Endodermal cell (in vitro differentiated cells): ENCODE data around the gene FAM174B. TPM values are rescaled to one million over a fixed set of nuclear protein-coding genes. Genes with fewer than 3 reads are reported as not detected.

Experiments
- DNase-seq: peaks from one replicate; pipeline ENCODE4 v3.0.0-alpha.2; 2017
- H3K27ac ChIP-seq: 2 replicates; pipeline ENCODE4 v1.5.1; 2013; ENCODE audit warnings: mild to moderate bottlenecking, low read depth, low read length, moderate library complexity
- H3K27me3 ChIP-seq: 2 replicates; pipeline ENCODE4 v1.6.1; 2013; ENCODE audit warnings: mild to moderate bottlenecking, low read length, moderate library complexity; ENCODE audit not compliant: insufficient read depth, control insufficient read depth, poor library complexity, severe bottlenecking
- H3K36me3 ChIP-seq: 2 replicates; pipeline ENCODE4 v1.7.0; 2013; ENCODE audit warnings: mild to moderate bottlenecking, low read length, moderate library complexity; ENCODE audit not compliant: control insufficient read depth, insufficient read depth
- H3K4me1 ChIP-seq: one replicate; pipeline ENCODE4 v1.7.0; 2013; ENCODE audit warnings: low read length; ENCODE audit not compliant: control insufficient read depth, insufficient read depth
- H3K4me3 ChIP-seq: 2 replicates; pipeline ENCODE4 v1.5.1; 2013; ENCODE audit warnings: mild to moderate bottlenecking, low read length, moderate library complexity
- H3K9ac ChIP-seq: 2 replicates; pipeline ENCODE4 v1.6.1; 2013; ENCODE audit warnings: mild to moderate bottlenecking, low read length, moderate library complexity; ENCODE audit not compliant: poor library complexity, severe bottlenecking; ENCODE audit errors: extremely low read depth
- H3K9me3 ChIP-seq: 2 replicates; pipeline ENCODE4 v1.6.1; 2013; ENCODE audit warnings: mild to moderate bottlenecking, low read length, moderate library complexity; ENCODE audit not compliant: control insufficient read depth
- H3K27ac Mint-ChIP-seq: 2 replicates; pipeline ENCODE4 v1.8.0; 2020; ENCODE audit warnings: mixed read lengths
- H3K27me3 Mint-ChIP-seq: 2 replicates; pipeline ENCODE4 v1.8.0; 2021; ENCODE audit warnings: mild to moderate bottlenecking, mixed read lengths; ENCODE audit not compliant: insufficient read depth
- H3K36me3 Mint-ChIP-seq: 2 replicates; pipeline ENCODE4 v1.8.0; 2020; ENCODE audit warnings: low read depth, mixed read lengths
- H3K4me1 Mint-ChIP-seq: 2 replicates; pipeline ENCODE4 v1.8.0; 2020; ENCODE audit warnings: mixed read lengths
- H3K4me3 Mint-ChIP-seq: 2 replicates; pipeline ENCODE4 v1.8.0; 2020; ENCODE audit warnings: mild to moderate bottlenecking, moderate library complexity, mixed read lengths
- H3K9me3 Mint-ChIP-seq: 2 replicates; pipeline ENCODE4 v1.8.0; 2020; ENCODE audit warnings: mild to moderate bottlenecking, mixed read lengths
- CTCF ChIP-seq: fragments of 200-600 bp; sonication (generic); conservative IDR thresholded peaks from 2 replicates; pipeline ENCODE4 v1.5.0; 2021; ENCODE audit warnings: antibody characterized with exemption, mild to moderate bottlenecking
- WGBS, 2 experiments: methylation state at CpG; one replicate each; pipeline versions ENCODE4 v1.1.5 to v1.1.7; 2013; ENCODE audit warnings: missing lambda C conversion rate in 2 of 2, mixed read lengths in 1 of 2; ENCODE audit not compliant: insufficient coverage in 1 of 2, insufficient read length in 1 of 2; 5-methylcytosine and 5-hydroxymethylcytosine counted together
- total RNA-seq, 2 donors: library from RNA; stranded (reverse); fragmentation: NEBNext Ultra II Directional in 1 of 2; extraction: Animal tissue kit (Norgen Biotek cat#: 25700) in 1 of 2; gene quantifications; 2 replicates in 1 of 2; 3 replicates in 1 of 2; pipeline ENCODE4 v1.2.1, GENCODE V29; 2021

Gene FAM174B
- total RNA-seq, 2 donors from 2014 or later = 66.0 to 105 TPM

- H3K27me3 ChIP-seq = no peaks in the 10 kb centered on the region
- no peak for TF ChIP-seq CTCF
- H3K4me1 ChIP-seq = no peaks in the 10 kb centered on the region
- no peak overlapping the region for H3K27ac ChIP-seq
- H3K36me3 ChIP-seq = peaks cover 8% of the 10 kb centered on the region
- H3K27me3 Mint-ChIP-seq = peaks cover 4% of the 10 kb centered on the region
- peaks cover 31% of the 10 kb centered on the region for H3K9me3 Mint-ChIP-seq
- H3K36me3 Mint-ChIP-seq = peaks cover 19% of the 10 kb centered on the region
- peaks cover 13% of the 10 kb centered on the region for H3K4me1 Mint-ChIP-seq
- no peak overlapping the region for H3K9ac ChIP-seq
- H3K4me3 ChIP-seq = no peak overlapping the region
- WGBS, 2 experiments = 95% methylated on average over 9 of the region's 9 CpGs
- H3K4me3 Mint-ChIP-seq = no peak overlapping the region
- H3K9me3 ChIP-seq = peaks cover 17% of the 10 kb centered on the region
- no peak for DNase-seq
- no peak overlapping the region for H3K27ac Mint-ChIP-seq
Observed at GRCh38 chr15:92606126-92606835, 49.3 kb downstream of the FAM174B start.

GRCh38 chr15:92605225-92605944 is 50.2 kb downstream of the FAM174B start:
- H3K4me1 ChIP-seq = no peaks in the 10 kb centered on the region
- no peak overlapping the region for H3K27ac Mint-ChIP-seq
- no peak overlapping the region for H3K9ac ChIP-seq
- WGBS, 2 experiments = 88 to 92% methylated on average over 14 of the region's 14 CpGs
- DNase-seq = no peak
- peaks cover 13% of the 10 kb centered on the region for H3K4me1 Mint-ChIP-seq
- H3K27me3 Mint-ChIP-seq = peaks cover 4% of the 10 kb centered on the region
- H3K4me3 Mint-ChIP-seq = no peak overlapping the region
- H3K36me3 ChIP-seq = peaks cover 8% of the 10 kb centered on the region
- no peak overlapping the region for H3K27ac ChIP-seq
- H3K27me3 ChIP-seq = no peaks in the 10 kb centered on the region
- peaks cover 17% of the 10 kb centered on the region for H3K9me3 ChIP-seq
- TF ChIP-seq CTCF = no peak
- peaks cover 31% of the 10 kb centered on the region for H3K9me3 Mint-ChIP-seq
- peaks cover 21% of the 10 kb centered on the region for H3K36me3 Mint-ChIP-seq
- no peak overlapping the region for H3K4me3 ChIP-seq

GRCh38 chr15:92603743-92604470 is 51.7 kb downstream of the FAM174B start:
- H3K27ac ChIP-seq = no peak overlapping the region
- no peak overlapping the region for H3K27ac Mint-ChIP-seq
- 90 to 94% methylated on average over 2 to 5 of the region's 5 CpGs for WGBS, 2 experiments
- peaks cover 16% of the 10 kb centered on the region for H3K36me3 Mint-ChIP-seq
- no peaks in the 10 kb centered on the region for H3K27me3 ChIP-seq
- no peaks in the 10 kb centered on the region for H3K36me3 ChIP-seq
- H3K9me3 ChIP-seq = peaks cover 17% of the 10 kb centered on the region
- no peak overlapping the region for H3K4me3 ChIP-seq
- DNase-seq = no peak
- no peak overlapping the region for H3K9ac ChIP-seq
- peaks cover 15% of the 10 kb centered on the region for H3K4me1 Mint-ChIP-seq
- H3K9me3 Mint-ChIP-seq = peaks cover 31% of the 10 kb centered on the region
- H3K4me3 Mint-ChIP-seq = no peak overlapping the region
- TF ChIP-seq CTCF = no peak
- peaks cover 4% of the 10 kb centered on the region for H3K27me3 Mint-ChIP-seq
- H3K4me1 ChIP-seq = no peaks in the 10 kb centered on the region
